Mesendoderm (in vitro differentiated cells): ENCODE measurements around the gene TINAG.
A peak's percentile ranks its signal among the peaks of the same experiment; 100 is the strongest.

ENCODE experiments used
- DNase-seq: peaks from one replicate; pipeline ENCODE4 v3.0.0; 2013
- H2AK5ac ChIP-seq: 2 replicates; pipeline ENCODE4 v1.6.1; 2013; ENCODE audit warnings: low read length, inconsistent platforms
- H2BK120ac ChIP-seq: 2 replicates; pipeline ENCODE4 v1.6.1; 2013; ENCODE audit warnings: low read depth, mild to moderate bottlenecking, low read length, moderate library complexity, mixed read lengths
- H2BK15ac ChIP-seq: replicated peaks from 2 replicates; pipeline ENCODE4 v1.6.1; 2013; ENCODE audit warnings: low read depth, mild to moderate bottlenecking, moderate library complexity
- H2BK5ac ChIP-seq: 2 replicates; pipeline ENCODE4 v1.6.1; 2013; ENCODE audit warnings: low read length, inconsistent platforms
- H3K18ac ChIP-seq: 2 replicates; pipeline ENCODE4 v1.6.1; 2013; ENCODE audit warnings: mild to moderate bottlenecking, low read length, mixed read lengths
- H3K23ac ChIP-seq: one replicate; pipeline ENCODE4 v1.6.1; 2013; ENCODE audit warnings: low read length
- H3K27ac ChIP-seq: 2 replicates; pipeline ENCODE4 v1.5.1; 2013; ENCODE audit warnings: low read depth, mild to moderate bottlenecking, inconsistent platforms, low read length, moderate library complexity
- H3K27me3 ChIP-seq: 2 replicates; pipeline ENCODE4 v1.6.1; 2013; ENCODE audit warnings: low read length, control low read depth, mild to moderate bottlenecking, inconsistent platforms; ENCODE audit not compliant: insufficient read depth, poor library complexity
- H3K36me3 ChIP-seq: 2 replicates; pipeline ENCODE4 v1.6.1; 2013; ENCODE audit warnings: low read length, inconsistent platforms; ENCODE audit not compliant: control insufficient read depth, insufficient read depth
- H3K4ac ChIP-seq: one replicate; pipeline ENCODE4 v1.6.1; 2013; ENCODE audit warnings: low read depth, mild to moderate bottlenecking, low read length, moderate library complexity
- H3K4me1 ChIP-seq: 2 replicates; pipeline ENCODE4 v1.6.1; 2013; ENCODE audit warnings: low read depth, low read length, inconsistent platforms; ENCODE audit not compliant: control insufficient read depth
- H3K4me2 ChIP-seq: 2 replicates; pipeline ENCODE4 v1.6.1; 2013; ENCODE audit warnings: low read length
- H3K4me3 ChIP-seq: 2 replicates; pipeline ENCODE4 v1.5.1; 2013; ENCODE audit warnings: mild to moderate bottlenecking, low read length
- H3K56ac ChIP-seq: one replicate; pipeline ENCODE4 v1.6.1; 2013; ENCODE audit warnings: low read length
- H3K79me1 ChIP-seq: 2 replicates; pipeline ENCODE4 v1.6.1; 2013; ENCODE audit warnings: low read length, inconsistent platforms
- H3K79me2 ChIP-seq: 2 replicates; pipeline ENCODE4 v1.6.1; 2013; ENCODE audit warnings: mild to moderate bottlenecking, low read length; ENCODE audit not compliant: control insufficient read depth, insufficient read depth
- H3K9ac ChIP-seq: 2 replicates; pipeline ENCODE4 v1.6.1; 2013; ENCODE audit warnings: low read length, inconsistent platforms
- H4K5ac ChIP-seq: one replicate; pipeline ENCODE4 v1.6.1; 2013; ENCODE audit warnings: low read length
- H4K8ac ChIP-seq: one replicate; pipeline ENCODE4 v1.6.1; 2013; ENCODE audit warnings: low read depth, mild to moderate bottlenecking, control low read depth, low read length, moderate library complexity
- WGBS: extraction: QIAGEN DNeasy Blood & Tissue Kit; methylation state at CpG from one replicate; pipeline ENCODE4 v1.1.7; 2013; ENCODE audit warnings: low lambda C conversion rate, missing lambda C conversion rate; ENCODE audit not compliant: insufficient coverage; ENCODE audit errors: extremely low coverage; 5-methylcytosine and 5-hydroxymethylcytosine counted together

Gene TINAG

GRCh38 chr6:54284161-54284860 is 23.9 kb upstream of the TINAG start:
- no peak overlapping the region for H2AK5ac ChIP-seq
- no peaks in the 10 kb centered on the region for H3K27me3 ChIP-seq
- no peak overlapping the region for H3K4me2 ChIP-seq
- H3K36me3 ChIP-seq = no peaks in the 10 kb centered on the region
- H2BK120ac ChIP-seq = no peak overlapping the region
- H2BK5ac ChIP-seq = no peak overlapping the region
- no peak for DNase-seq
- H3K4me1 ChIP-seq = no peaks in the 10 kb centered on the region
- no peak overlapping the region for H3K9ac ChIP-seq
- no peaks in the 10 kb centered on the region for H3K79me2 ChIP-seq
- H3K79me1 ChIP-seq = no peaks in the 10 kb centered on the region
- H2BK15ac ChIP-seq = no peak overlapping the region
- no peak overlapping the region for H4K5ac ChIP-seq
- no CpG with 5 or more reads among the region's 3 CpGs for WGBS
- H3K27ac ChIP-seq = no peak overlapping the region
- H3K56ac ChIP-seq = no peak overlapping the region
- no peak overlapping the region for H3K4ac ChIP-seq
- no peak overlapping the region for H4K8ac ChIP-seq
- H3K23ac ChIP-seq = no peak overlapping the region
- H3K4me3 ChIP-seq = no peak overlapping the region
- no peak overlapping the region for H3K18ac ChIP-seq

DNA sequence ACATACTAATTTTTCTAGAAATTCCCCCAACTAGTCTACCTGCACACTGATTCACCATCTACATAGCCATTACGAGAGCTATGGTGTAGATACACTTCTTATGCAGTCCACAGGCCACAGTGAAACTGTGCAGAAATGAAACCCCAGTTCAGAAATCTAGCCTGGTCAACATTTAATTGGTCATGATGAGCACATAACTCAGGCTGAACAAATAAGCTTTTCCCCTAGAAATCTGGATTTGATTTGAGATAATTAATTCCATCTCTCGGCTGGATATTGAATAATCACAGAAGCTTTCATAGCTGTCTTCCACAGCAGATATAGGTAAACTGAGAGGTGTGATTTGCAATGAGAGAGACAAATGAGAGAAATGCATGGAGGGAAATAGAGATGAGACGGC is 22.6 kb upstream of the TINAG start:
- H3K27ac ChIP-seq = no peak overlapping the region
- no peaks in the 10 kb centered on the region for H3K36me3 ChIP-seq
- no peak overlapping the region for H2AK5ac ChIP-seq
- H4K8ac ChIP-seq = no peak overlapping the region
- no peak overlapping the region for H3K4me3 ChIP-seq
- no peak for DNase-seq
- H3K9ac ChIP-seq = no peak overlapping the region
- no peaks in the 10 kb centered on the region for H3K79me1 ChIP-seq
- no peaks in the 10 kb centered on the region for H3K79me2 ChIP-seq
- H3K56ac ChIP-seq = no peak overlapping the region
- no peak overlapping the region for H4K5ac ChIP-seq
- no peak overlapping the region for H3K4me2 ChIP-seq
- no peak overlapping the region for H3K4ac ChIP-seq
- no peak overlapping the region for H2BK5ac ChIP-seq
- no peak overlapping the region for H3K23ac ChIP-seq
- WGBS = no CpG with 5 or more reads among the region's 3 CpGs
- no peak overlapping the region for H3K18ac ChIP-seq
- H3K27me3 ChIP-seq = no peaks in the 10 kb centered on the region
- H3K4me1 ChIP-seq = no peaks in the 10 kb centered on the region
- H2BK120ac ChIP-seq = no peak overlapping the region
- no peak overlapping the region for H2BK15ac ChIP-seq

DNA sequence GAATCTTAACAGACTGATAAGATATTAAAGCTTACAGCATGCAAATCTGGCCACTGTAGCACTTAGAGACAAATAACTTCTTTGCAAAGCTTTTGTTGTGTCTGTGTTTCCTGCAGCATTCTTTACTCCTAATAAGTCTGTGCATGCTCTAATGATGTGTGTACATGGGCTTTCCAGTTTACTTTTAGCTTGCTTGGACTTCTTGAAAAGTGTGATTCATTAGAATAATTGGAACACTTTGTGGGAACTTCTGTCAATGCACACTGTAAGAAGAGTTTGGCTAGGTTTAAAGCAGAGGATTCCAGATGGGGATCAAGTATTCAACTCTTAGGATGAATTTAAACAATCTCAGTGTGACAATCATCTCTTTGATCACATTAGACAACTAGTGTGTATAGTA is 22.1 kb upstream of the TINAG start:
- H3K79me2 ChIP-seq = no peaks in the 10 kb centered on the region
- H3K56ac ChIP-seq = no peak overlapping the region
- no peak overlapping the region for H3K9ac ChIP-seq
- H4K8ac ChIP-seq = no peak overlapping the region
- H3K79me1 ChIP-seq = no peaks in the 10 kb centered on the region
- H3K4ac ChIP-seq = no peak overlapping the region
- no peaks in the 10 kb centered on the region for H3K36me3 ChIP-seq
- H3K27me3 ChIP-seq = no peaks in the 10 kb centered on the region
- H4K5ac ChIP-seq = no peak overlapping the region
- DNase-seq = no peak
- no peak overlapping the region for H2BK5ac ChIP-seq
- H2BK15ac ChIP-seq = no peak overlapping the region
- H3K18ac ChIP-seq = no peak overlapping the region
- H3K4me1 ChIP-seq = peaks cover under 1% of the 10 kb centered on the region
- H3K4me3 ChIP-seq = no peak overlapping the region
- H2BK120ac ChIP-seq = no peak overlapping the region
- H3K27ac ChIP-seq = no peak overlapping the region
- no peak overlapping the region for H3K4me2 ChIP-seq
- no peak overlapping the region for H3K23ac ChIP-seq
- H2AK5ac ChIP-seq = no peak overlapping the region

- Histone ChIP-seq H3K4me2 (no peak overlapping the region), H2BK15ac (no peak overlapping the region), H4K8ac (no peak overlapping the region), H3K79me2 (no peaks in the 10 kb centered on the region), H3K23ac (no peak overlapping the region), H2BK5ac (no peak overlapping the region), H3K27ac (no peak overlapping the region), H3K36me3 (no peaks in the 10 kb centered on the region), H3K79me1 (no peaks in the 10 kb centered on the region), H3K4me1 (peaks cover 2% of the 10 kb centered on the region), H3K4ac (no peak overlapping the region), H3K27me3 (no peaks in the 10 kb centered on the region), H3K18ac (no peak overlapping the region), H3K56ac (no peak overlapping the region), H4K5ac (no peak overlapping the region), H2BK120ac (no peak overlapping the region), H3K4me3 (no peak overlapping the region), H2AK5ac (no peak overlapping the region), H3K9ac (no peak overlapping the region)
- no peak for DNase-seq
- WGBS = no CpG with 5 or more reads among the region's 2 CpGs
Observed at GRCh38 chr6:54288474-54288873, 19.8 kb upstream of the TINAG start.

DNA sequence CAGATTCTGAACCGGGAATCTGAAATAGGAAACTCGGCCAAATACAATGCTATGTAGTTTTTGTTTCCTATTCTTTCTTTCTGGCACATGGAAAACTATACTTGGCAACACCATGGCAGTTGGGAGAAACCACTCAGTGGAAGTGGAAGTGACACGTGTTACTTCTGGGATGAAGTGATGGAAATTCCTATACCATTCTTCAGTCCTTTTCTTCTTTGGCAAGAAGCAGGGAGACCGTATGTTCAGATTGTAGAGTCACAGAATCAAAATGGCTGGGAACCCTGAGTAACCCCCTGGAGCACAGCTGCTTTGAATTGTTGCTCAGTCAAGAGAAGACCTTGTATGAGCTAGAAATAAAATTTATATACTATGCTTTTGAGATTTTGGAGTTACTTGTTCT is 18.8 kb upstream of the TINAG start:
- Histone ChIP-seq H3K23ac (no peak overlapping the region), H3K18ac (no peak overlapping the region), H3K27ac (no peak overlapping the region), H2BK5ac (no peak overlapping the region), H3K4ac (no peak overlapping the region), H2BK15ac (no peak overlapping the region), H3K79me2 (no peaks in the 10 kb centered on the region), H3K4me1 (peaks cover 2% of the 10 kb centered on the region), H3K56ac (no peak overlapping the region), H3K79me1 (no peaks in the 10 kb centered on the region), H3K27me3 (no peaks in the 10 kb centered on the region), H2AK5ac (no peak overlapping the region), H4K8ac (no peak overlapping the region), H3K36me3 (no peaks in the 10 kb centered on the region), H3K4me3 (no peak overlapping the region), H3K4me2 (no peak overlapping the region), H2BK120ac (no peak overlapping the region), H4K5ac (no peak overlapping the region), H3K9ac (no peak overlapping the region)
- no CpG with 5 or more reads among the region's 4 CpGs for WGBS
- no peak for DNase-seq

DNA sequence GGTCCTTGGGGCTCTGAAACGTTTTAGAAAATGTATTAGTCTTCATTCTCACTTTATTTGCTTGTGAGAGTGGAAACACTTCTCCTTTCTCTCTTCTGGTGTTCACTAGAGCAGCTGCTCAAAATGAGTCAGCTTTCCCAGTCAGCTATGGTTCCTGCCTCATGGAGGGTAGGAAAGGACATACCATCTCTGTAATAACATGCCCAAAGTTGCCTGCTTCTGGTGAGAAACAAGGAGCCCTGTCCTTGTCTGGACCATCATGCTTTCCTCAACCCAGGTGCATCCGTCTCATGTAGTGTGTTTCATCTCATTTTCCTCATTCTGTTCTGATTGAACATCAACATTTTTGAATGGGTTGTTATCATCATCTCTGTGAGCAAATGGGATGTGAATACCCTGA is 17.1 kb upstream of the TINAG start:
- no peak overlapping the region for H2BK120ac ChIP-seq
- H3K56ac ChIP-seq = no peak overlapping the region
- no peaks in the 10 kb centered on the region for H3K79me1 ChIP-seq
- peak overlapping the region; percentile 25 for H2BK5ac ChIP-seq
- peak overlapping the region; percentile 57 for H3K18ac ChIP-seq
- no peak overlapping the region for H3K27ac ChIP-seq
- peak; percentile 46 for DNase-seq
- no peak overlapping the region for H2AK5ac ChIP-seq
- no peak overlapping the region for H3K4ac ChIP-seq
- H3K23ac ChIP-seq = no peak overlapping the region
- no peaks in the 10 kb centered on the region for H3K79me2 ChIP-seq
- no peak overlapping the region for H4K5ac ChIP-seq
- H4K8ac ChIP-seq = no peak overlapping the region
- no CpG with 5 or more reads among the region's 2 CpGs for WGBS
- H3K4me3 ChIP-seq = no peak overlapping the region
- H3K4me1 ChIP-seq = peaks cover 2% of the 10 kb centered on the region
- H3K4me2 ChIP-seq = no peak overlapping the region
- peak overlapping the region; percentile 65 for H2BK15ac ChIP-seq
- H3K27me3 ChIP-seq = no peaks in the 10 kb centered on the region
- H3K36me3 ChIP-seq = no peaks in the 10 kb centered on the region
- H3K9ac ChIP-seq = no peak overlapping the region
